NCI-H2171 treated with DMSO at 0.1 percent for 48 hours (cell line): ENCODE results near the gene DDO.
A peak's percentile ranks its signal among the peaks of the same experiment; 100 is the strongest.

Source experiments
- DNase-seq: peaks from one replicate; lab custom pipeline; 2025; lab: John Stamatoyannopoulos, UW

The DDO gene

GRCh38 chr6:110415086-110415916 is at the start of gene DDO:
TSS of gene DDO (minus strand) at chr6:110415575. CDS start at chr6:110413462, 2,113 bp downstream.
- DNase-seq: no peak

GRCh38 chr6:110462884-110463481 is 47.6 kb upstream of the DDO start:
- DNase-seq: no peak

GRCh38 chr6:110461376-110461775 is 46.0 kb upstream of the DDO start:
- no peak for DNase-seq

- no peak for DNase-seq
Observed at GRCh38 chr6:110459137-110459536, 43.8 kb upstream of the DDO start.

GRCh38 chr6:110458476-110458875 is 43.1 kb upstream of the DDO start:
- DNase-seq: no peak

GRCh38 chr6:110457567-110458175 is 42.3 kb upstream of the DDO start:
- peak; percentile 29 for DNase-seq

- DNase-seq: no peak
Observed at GRCh38 chr6:110456694-110457093, 41.3 kb upstream of the DDO start.

- DNase-seq: no peak
Observed at GRCh38 chr6:110449541-110449895, 34.1 kb upstream of the DDO start.

GRCh38 chr6:110448846-110449540 is 33.6 kb upstream of the DDO start:
- no peak for DNase-seq

- DNase-seq: no peak
Observed at GRCh38 chr6:110447761-110448160, 32.4 kb upstream of the DDO start.

GRCh38 chr6:110446405-110446804 is 31.0 kb upstream of the DDO start:
- DNase-seq: peak; percentile 15

- no peak for DNase-seq
Observed at GRCh38 chr6:110440026-110440425, 24.7 kb upstream of the DDO start.

- no peak for DNase-seq
Observed at GRCh38 chr6:110439356-110439755, 24.0 kb upstream of the DDO start.

- no peak for DNase-seq
Observed at GRCh38 chr6:110434961-110435602, 19.7 kb upstream of the DDO start.

GRCh38 chr6:110432285-110432900 is 17.0 kb upstream of the DDO start:
- no peak for DNase-seq

- DNase-seq: no peak
Observed at GRCh38 chr6:110430741-110431140, 15.4 kb upstream of the DDO start.

- no peak for DNase-seq
Observed at GRCh38 chr6:110430236-110430635, 14.9 kb upstream of the DDO start.

- DNase-seq: no peak
Observed at GRCh38 chr6:110428153-110428552, 12.8 kb upstream of the DDO start.

- DNase-seq: no peak
Observed at GRCh38 chr6:110425816-110426215, 10.4 kb upstream of the DDO start.

- no peak for DNase-seq
Observed at GRCh38 chr6:110422444-110422822, 7.1 kb upstream of the DDO start.

- no peak for DNase-seq
Observed at GRCh38 chr6:110421749-110422443, 6.5 kb upstream of the DDO start.
